Adrenal gland (tissue), 5 donors: ENCODE data around the gene TFCP2L1.
"Not testable (repeated sequence)": the region's sequence is repeated elsewhere in the genome, so short reads cannot be mapped to it uniquely, and the experiment has no call there.

Experiments used
- POLR2A ChIP-seq, 2 donors: fragments of 450-650 bp; IDR thresholded peaks; one replicate each; pipeline ENCODE4 v1.6.1; 2017; ENCODE audit warnings: antibody characterized with exemption in 2 of 2, mild to moderate bottlenecking in 2 of 2, moderate library complexity in 1 of 2
- TF ChIP-seq, protein P1 (sequence below), 6 experiments: fragments of 450-650 bp in 4 of 6; fragments of 200-600 bp in 2 of 6; sonication (generic) in 1 of 6; IDR thresholded peaks; 1 replicate in 5 of 6; 2 replicates in 1 of 6; pipeline versions ENCODE4 v1.5.1 to v1.8.0; 2016 to 2021; ENCODE audit warnings: antibody characterized with exemption in 6 of 6, mild to moderate bottlenecking in 2 of 6, moderate library complexity in 1 of 6
- donor health status: DM: no; HTN: no; CAD: no.

DNA sequence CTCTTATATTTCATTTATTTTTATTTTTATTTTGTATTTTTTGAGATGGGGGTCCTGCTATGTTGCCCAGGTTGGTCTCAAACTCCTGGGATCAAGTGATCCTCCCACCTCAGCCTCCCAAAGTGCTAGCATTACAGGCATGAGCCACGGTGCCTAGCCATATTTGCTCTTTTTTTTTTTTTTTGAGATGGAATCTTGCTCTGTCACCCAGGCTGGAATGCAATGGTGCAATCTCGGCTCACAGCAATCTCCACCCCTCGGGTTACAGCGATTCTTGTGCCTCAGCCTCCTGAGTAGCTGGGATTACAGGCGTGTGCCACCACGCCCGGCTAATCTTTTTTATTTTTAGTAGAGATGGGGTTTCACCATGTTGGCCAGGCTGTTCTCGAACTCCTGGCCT is 46.3 kb upstream of the TFCP2L1 start:
- TF ChIP-seq, protein P1, sequence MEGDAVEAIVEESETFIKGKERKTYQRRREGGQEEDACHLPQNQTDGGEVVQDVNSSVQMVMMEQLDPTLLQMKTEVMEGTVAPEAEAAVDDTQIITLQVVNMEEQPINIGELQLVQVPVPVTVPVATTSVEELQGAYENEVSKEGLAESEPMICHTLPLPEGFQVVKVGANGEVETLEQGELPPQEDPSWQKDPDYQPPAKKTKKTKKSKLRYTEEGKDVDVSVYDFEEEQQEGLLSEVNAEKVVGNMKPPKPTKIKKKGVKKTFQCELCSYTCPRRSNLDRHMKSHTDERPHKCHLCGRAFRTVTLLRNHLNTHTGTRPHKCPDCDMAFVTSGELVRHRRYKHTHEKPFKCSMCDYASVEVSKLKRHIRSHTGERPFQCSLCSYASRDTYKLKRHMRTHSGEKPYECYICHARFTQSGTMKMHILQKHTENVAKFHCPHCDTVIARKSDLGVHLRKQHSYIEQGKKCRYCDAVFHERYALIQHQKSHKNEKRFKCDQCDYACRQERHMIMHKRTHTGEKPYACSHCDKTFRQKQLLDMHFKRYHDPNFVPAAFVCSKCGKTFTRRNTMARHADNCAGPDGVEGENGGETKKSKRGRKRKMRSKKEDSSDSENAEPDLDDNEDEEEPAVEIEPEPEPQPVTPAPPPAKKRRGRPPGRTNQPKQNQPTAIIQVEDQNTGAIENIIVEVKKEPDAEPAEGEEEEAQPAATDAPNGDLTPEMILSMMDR (IDR thresholded peaks at IDR 0.05), result not testable (repeated sequence)
- not testable (repeated sequence) for TF ChIP-seq POLR2A (IDR thresholded peaks at IDR 0.05)
